A549 (cell line): ENCODE data around the gene BUD23.

Experiments used
- BHLHE40 ChIP-seq: IDR thresholded peaks from 2 replicates; pipeline ENCODE4 v1.6.1; 2012; ENCODE audit warnings: low read depth, low read length, inconsistent platforms
- EHF ChIP-seq: fragments of 250-450 bp; sonication (Bioruptor Pico); IDR thresholded peaks from 2 replicates; pipeline ENCODE4 v1.5.0; 2020; ENCODE audit warnings: mild to moderate bottlenecking
- EP300 ChIP-seq, 2 experiments: fragments of >200 bp; sonication (Bioruptor Twin); formaldehyde crosslinking; IDR thresholded peaks; 2 replicates in 1 of 2; 3 replicates in 1 of 2; pipeline ENCODE4 v1.6.1; 2016 to 2017
- NFE2L2 ChIP-seq: fragments of 150-350 bp; conservative IDR thresholded peaks from 2 replicates; pipeline ENCODE4 v1.6.1; 2014; ENCODE audit warnings: low read length
- POLR2A ChIP-seq: IDR thresholded peaks from 2 replicates; pipeline ENCODE4 v1.6.1; 2012; ENCODE audit warnings: mild to moderate bottlenecking, low read length
- RAD21 ChIP-seq, 2 experiments: fragments of >200 bp in 1 of 2; sonication (Bioruptor Twin) in 1 of 2; formaldehyde crosslinking in 1 of 2; IDR thresholded peaks in 1 of 2; conservative IDR thresholded peaks in 1 of 2; 2 replicates in 1 of 2; 3 replicates in 1 of 2; pipeline ENCODE4 v1.6.1; 2012 to 2018; ENCODE audit warnings: inconsistent platforms in 1 of 2
- RCOR1 ChIP-seq: fragments of 150-350 bp; IDR thresholded peaks from 2 replicates; pipeline ENCODE4 v1.6.1; 2014; ENCODE audit warnings: antibody characterized with exemption, low read length, low read depth
- SMC3 ChIP-seq: fragments of >200 bp; sonication (Bioruptor Twin); formaldehyde crosslinking; IDR thresholded peaks from 3 replicates; pipeline ENCODE4 v1.6.1; 2018; ENCODE audit warnings: inconsistent platforms
- TF ChIP-seq, protein P1 (sequence below): fragments of >200 bp; sonication (Bioruptor Twin); formaldehyde crosslinking; IDR thresholded peaks from 3 replicates; pipeline ENCODE4 v1.5.1; 2016
- TF ChIP-seq, protein P2 (sequence below): fragments of 150-350 bp; IDR thresholded peaks from 2 replicates; pipeline ENCODE4 v1.6.1; 2014; ENCODE audit warnings: low read depth, mild to moderate bottlenecking, low read length
- TF ChIP-seq, protein P3 (sequence below): IDR thresholded peaks from 2 replicates; pipeline ENCODE4 v1.6.1; 2012
- TF ChIP-seq, protein P4 (sequence below): IDR thresholded peaks from 2 replicates; pipeline ENCODE4 v1.6.1; 2012

DNA sequence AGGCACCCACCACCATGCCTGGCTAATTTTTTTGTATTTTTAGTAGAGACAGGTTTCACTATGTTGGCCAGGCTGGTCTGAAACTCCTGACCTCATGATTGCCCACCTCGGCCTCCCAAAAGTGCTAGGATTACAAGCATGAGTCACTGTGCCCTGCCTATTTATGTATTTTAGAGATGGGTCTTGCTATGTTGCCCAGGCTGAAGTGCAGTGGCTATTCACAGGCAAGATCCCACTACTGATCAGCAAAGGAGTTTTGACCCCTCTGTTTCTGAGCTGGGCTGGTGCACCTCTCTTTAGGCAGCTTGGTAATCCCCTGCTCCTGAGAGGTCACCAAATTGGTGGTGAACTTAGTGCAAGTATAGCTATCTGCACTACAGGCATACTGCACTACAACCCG is 49.0 kb downstream of the BUD23 start:
- TF ChIP-seq, protein P1, sequence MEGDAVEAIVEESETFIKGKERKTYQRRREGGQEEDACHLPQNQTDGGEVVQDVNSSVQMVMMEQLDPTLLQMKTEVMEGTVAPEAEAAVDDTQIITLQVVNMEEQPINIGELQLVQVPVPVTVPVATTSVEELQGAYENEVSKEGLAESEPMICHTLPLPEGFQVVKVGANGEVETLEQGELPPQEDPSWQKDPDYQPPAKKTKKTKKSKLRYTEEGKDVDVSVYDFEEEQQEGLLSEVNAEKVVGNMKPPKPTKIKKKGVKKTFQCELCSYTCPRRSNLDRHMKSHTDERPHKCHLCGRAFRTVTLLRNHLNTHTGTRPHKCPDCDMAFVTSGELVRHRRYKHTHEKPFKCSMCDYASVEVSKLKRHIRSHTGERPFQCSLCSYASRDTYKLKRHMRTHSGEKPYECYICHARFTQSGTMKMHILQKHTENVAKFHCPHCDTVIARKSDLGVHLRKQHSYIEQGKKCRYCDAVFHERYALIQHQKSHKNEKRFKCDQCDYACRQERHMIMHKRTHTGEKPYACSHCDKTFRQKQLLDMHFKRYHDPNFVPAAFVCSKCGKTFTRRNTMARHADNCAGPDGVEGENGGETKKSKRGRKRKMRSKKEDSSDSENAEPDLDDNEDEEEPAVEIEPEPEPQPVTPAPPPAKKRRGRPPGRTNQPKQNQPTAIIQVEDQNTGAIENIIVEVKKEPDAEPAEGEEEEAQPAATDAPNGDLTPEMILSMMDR, result no peak
- TF ChIP-seq SMC3, result no peak
- TF ChIP-seq, protein P2, sequence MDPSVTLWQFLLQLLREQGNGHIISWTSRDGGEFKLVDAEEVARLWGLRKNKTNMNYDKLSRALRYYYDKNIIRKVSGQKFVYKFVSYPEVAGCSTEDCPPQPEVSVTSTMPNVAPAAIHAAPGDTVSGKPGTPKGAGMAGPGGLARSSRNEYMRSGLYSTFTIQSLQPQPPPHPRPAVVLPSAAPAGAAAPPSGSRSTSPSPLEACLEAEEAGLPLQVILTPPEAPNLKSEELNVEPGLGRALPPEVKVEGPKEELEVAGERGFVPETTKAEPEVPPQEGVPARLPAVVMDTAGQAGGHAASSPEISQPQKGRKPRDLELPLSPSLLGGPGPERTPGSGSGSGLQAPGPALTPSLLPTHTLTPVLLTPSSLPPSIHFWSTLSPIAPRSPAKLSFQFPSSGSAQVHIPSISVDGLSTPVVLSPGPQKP, result no peak
- TF ChIP-seq POLR2A, result no peak
- no peak for TF ChIP-seq EHF (CRISPR knock-in tag)
- TF ChIP-seq, protein P3, sequence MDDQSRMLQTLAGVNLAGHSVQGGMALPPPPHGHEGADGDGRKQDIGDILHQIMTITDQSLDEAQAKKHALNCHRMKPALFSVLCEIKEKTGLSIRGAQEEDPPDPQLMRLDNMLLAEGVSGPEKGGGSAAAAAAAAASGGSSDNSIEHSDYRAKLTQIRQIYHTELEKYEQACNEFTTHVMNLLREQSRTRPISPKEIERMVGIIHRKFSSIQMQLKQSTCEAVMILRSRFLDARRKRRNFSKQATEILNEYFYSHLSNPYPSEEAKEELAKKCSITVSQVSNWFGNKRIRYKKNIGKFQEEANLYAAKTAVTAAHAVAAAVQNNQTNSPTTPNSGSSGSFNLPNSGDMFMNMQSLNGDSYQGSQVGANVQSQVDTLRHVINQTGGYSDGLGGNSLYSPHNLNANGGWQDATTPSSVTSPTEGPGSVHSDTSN, result no peak
- no peak for TF ChIP-seq RAD21 (conservative IDR thresholded peaks at IDR 0.05 in 1 of 2, IDR thresholded peaks at IDR 0.05 in 1 of 2)
- TF ChIP-seq NFE2L2, result no peak
- no peak for TF ChIP-seq EP300 (IDR thresholded peaks at IDR 0.05)
- TF ChIP-seq, protein P4, sequence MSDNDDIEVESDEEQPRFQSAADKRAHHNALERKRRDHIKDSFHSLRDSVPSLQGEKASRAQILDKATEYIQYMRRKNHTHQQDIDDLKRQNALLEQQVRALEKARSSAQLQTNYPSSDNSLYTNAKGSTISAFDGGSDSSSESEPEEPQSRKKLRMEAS, result no peak
- no peak for TF ChIP-seq BHLHE40
- TF ChIP-seq RCOR1, result no peak
